Fibroblast of skin of left biceps (primary cell): Measurements from ENCODE around the gene ODC1.
"Not testable (repeated sequence)": the region's sequence is repeated elsewhere in the genome, so short reads cannot be mapped to it uniquely, and the experiment has no call there.

Source experiments
- DNase-seq, 2 experiments: peaks; one replicate each; pipeline ENCODE4 v3.0.0-alpha.2; 2013; ENCODE audit warnings: low read depth in 2 of 2

ODC1 gene

DNA sequence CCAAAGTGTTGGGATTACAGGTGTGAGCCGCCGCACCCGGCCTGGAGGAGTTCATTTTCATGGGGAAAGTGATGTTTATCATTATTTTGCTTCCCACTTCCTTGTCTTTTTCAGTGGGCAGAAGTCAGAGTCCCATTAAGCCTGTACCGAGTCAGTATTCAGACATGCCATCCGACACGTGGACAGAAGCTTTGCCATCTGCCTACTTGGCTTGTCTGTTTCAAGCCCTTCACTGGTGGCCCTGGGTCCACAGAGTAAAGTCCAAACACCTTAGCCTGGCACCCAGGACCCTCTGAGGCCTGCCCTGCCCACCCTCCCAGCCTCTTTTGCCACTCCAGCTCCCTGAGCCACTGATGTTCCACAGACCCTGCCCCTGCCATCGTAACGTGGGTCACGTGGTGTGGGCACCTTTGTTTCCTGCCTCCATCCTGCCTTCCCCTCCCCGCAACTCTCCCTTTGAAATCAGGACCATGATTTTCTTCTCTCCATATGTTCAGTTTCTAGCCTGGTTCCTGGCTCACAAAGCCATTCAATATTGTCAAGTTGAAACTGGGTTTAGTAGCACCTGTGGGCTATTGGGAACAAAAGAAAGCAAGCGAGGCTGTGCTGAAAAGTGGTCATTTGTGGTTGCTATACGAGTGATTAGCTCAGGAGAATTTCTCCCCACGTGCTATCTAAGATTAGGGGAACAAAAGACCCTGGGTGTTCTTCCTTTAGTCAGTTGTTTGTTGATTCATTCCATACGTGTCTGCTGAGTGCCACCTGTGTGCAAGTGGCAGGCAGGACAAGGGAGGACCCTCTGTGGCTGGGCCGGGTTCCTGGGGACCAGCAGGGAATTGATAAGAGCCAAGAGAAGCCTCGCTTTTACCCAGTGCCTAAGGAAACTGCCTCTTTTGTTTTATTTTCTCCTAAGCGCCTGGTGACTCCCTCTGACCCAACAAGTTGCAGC, 5.1 kb upstream of the ODC1 start:
- DNase-seq: no peak

DNA sequence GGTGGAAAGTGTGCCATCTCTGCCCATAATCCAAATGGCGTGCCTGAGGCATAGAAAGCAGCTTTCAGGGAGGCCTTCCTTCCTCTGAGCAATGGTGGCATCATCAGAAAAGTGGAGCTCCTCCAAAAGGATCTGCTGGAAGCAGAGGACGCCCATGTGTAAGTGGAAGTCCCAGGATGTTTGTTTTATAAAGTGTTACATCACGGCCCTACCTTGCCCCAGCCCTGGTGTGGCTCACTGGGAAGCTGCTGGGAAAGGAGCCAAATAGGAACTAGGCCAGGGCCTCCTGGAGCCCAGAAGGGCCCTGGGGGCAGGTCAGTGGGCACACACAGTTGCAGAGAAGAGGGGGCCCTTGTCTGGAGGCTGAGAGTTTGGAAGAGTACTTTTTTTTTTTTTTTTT, 4.2 kb upstream of the ODC1 start:
- DNase-seq: no peak

DNA sequence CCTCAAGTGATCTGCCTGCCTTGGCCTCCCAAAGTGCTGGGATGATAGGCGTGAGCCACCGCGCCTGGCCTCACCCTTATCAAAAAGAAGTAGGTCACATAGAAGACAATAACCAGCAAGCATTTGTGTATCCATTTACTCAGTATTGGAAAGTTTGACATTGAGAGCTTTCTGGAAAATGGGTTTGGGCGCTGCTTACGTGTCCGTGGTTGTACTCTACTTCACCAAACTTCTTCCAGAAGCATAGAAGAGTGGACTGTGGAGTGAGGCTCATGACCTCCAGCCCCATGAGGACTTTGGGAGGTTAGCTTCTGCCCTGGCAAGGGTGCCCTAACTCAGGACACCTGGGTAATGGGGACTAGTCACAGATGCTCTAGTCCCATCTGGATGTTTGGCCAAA, 3.7 kb upstream of the ODC1 start:
- DNase-seq: no peak

DNA sequence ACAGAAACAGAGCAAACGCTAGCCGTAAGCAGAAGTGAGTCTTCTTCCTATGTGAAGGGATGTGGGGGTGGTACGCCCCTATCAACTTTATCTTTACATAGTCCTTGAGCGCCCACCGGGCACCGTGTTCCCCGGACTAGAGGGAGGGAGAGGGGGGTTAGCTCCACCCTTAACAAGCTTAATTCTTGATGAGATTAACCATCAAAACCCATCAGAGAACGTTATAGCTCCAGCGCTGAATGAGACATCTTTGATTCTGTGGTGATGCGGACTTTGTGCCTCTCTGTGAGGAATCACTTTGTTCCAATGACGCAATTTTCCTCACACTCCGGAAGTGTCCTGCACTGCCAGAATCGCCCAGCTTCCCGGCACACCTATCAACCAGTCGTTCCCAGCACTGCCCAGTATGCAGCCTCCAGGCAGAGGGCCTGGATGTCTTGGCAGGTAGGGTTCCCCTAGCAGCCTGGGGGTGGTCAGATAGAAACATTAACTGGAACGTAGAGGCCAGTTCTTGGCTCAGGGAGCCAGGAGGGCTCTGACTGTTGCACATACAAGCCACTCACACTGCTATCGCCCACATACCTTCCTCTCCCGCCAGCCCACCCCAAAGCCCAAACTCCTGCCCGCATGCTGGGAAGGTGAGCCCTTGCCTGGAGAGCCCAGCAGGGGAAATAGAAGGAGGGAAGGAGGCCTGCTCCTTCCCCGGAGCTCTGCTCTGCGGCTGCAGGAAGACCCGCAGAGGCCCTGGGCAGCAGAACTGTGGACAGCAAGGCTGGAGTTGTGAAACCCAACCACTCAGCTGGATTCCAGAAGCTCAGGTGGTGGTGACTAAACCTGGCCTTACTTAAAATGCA, 1.9 kb upstream of the ODC1 start:
- DNase-seq: no peak

DNA sequence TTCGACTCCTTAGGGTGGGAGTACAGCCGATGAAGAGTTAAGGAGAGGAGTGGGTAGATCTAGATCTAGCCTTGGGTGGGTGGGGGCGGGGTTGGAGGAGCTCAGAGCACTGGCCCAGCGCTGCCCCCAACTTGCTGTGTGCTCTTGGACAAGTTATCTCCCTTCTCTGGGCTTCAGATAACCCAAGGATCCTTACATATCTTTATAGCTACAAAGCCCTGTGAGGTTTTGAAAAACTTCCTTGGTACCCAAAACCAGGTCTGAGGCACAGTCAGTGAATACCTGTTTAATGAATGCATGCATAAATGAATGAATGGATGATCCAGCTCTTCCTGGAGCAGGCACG, 1.3 kb upstream of the ODC1 start:
- DNase-seq: no peak

DNA sequence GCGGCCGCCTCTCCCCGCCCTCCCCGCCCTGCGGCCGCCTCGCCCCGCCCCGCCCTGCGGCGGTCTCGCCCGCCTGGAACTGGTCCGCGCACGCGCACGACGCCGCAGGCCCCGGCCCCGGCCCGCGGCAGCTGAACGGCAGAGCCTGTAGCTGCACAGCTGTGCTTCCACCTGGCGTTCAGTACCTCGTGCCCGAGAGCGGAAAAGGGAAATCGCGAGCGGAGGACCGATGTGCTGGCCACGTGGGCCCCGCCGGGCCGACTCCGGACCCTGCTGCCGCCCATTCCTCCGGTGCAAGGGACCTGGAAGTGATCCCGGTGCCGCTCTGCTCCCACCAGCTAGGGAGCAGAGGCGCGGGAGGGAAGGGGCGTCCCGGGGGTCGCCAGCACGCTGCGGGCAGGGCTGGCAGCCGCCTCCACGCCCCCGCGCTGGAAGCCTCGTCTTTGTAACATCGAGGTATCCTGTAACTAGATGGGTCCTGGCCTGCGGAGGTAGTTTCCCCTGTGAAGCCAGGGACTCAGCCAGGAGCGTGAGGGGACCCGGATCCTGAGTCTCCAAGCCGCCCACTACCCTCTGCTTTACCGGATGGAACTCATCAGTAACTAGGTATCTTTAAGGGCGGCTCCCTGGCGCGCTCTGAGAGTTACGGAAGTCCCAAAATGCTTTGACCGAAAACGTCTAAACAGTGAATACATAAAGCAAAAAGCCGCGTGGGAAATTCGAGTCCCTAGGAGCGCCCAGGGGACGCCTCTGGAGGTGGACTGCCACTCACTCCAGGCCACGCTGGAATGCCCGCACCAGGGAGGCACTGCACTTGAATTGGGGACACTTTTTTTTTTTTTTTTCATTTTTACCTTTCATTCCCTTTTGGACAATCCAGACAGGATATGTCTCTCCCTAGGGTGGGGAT, 704 bp upstream of the ODC1 start:
- DNase-seq: no peak

DNA sequence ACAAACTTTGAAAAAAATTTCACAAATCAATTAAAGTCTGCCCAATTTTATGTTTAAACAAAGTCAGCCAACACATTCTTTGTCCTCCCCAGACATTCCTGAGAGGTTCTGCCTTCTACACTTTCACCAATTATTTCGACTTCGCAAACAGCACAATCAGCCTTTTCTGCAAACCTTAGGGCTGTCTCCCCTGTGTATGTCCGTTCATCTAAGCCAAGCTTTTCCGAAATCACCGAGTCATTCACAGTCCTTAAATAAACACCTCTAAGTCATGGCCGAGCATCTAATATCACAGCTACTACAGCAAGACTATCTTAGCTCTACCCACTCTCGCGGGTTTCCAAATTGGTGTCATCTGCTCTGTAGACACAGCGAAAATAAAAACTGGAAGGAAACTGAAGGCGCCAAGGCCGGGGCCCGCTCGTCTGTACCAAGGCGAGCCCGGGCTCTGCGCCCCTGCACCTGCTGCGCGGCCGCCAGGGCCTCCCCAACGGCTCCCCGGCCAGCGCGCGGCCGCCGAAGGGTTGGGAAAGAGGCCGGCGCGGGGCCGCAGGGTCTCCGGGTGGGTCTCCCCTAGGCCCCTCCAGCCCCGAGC, 730 bp downstream of the ODC1 start:
- no peak for DNase-seq

DNA sequence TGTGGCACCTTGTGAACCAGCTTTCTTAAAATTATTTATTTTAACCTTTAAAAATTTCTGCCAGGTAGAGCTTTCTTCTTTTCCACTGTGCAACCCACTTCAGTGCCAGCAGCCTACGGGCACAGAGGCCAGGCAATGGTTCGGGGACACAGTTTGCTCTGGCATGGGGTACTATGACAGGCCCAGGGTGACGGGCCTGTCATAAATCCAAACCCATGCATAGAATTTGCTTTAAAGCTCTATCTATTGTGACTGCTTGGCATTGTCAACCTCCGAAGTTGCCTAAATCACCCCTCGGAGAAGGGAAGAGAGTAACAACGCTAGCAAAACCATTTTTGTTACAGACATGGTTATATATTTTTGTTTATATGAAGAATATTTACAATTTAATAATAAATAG, 1.5 kb downstream of the ODC1 start:
- no peak for DNase-seq

DNA sequence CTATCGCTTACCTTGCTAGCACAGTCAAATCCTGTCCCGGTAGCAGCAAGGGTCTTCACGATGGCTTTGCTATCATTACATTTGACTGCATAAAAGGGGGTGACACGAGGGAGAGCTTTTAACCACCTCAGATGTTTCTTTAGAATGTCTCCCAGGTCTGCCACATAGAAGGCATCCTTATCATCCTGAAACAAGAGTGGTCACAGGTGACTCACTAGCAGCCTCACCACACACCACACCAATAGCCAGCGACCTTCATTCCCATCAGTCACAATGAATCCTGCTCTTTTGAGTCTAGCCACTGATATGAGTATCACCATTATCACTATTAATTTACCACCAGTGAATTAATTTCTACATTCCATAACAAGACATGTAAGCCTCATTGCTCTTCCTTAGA, 3.7 kb downstream of the ODC1 start:
- no peak for DNase-seq

DNA sequence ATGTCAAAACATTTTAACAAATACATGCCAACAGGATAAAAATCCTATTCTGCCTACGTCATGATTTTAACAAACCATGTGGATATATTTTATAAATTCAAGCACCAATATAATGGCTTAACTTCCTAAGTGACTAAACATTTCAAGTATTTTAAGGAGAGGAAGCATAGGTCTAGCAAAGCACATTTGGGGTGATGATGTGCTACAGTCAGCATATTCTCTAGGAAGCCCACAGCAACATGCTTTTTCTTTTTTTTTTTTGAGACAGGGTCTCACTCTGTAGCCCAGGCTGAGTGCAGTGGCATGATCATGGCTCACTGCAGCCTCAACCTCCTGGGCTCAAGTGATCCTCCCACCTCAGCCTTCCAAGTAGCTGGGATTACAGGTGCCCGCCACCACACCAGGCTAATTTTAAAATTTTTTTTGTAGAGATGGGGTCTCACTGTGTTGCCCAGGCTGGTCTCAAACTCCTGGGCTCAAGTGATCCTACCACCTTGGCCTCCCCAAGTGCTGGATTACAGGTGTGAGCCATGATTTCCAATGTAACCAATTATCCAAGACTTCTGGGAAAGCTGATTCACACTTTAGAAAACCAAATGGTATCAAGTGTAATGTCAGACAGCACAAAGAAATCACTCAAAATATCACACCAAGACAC, 5.5 kb downstream of the ODC1 start:
- DNase-seq: not testable (repeated sequence)

DNA sequence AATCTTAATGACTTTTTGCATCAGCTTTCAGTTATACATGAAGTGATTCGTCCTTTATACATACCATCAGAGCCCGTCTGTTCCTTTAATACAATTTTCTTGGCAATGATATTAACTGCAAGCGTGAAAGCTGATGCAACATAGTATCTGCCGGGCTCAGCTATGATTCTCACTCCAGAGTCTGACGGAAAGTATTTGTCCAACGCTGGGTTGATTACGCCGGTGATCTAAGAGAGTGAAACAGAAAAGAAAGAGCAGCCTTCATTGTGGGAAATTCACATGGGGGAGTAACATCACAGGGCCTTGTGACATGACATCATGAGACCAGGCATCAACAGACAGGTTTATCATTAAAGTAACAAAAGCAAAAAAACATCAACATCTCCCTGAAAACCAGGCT, 6.2 kb downstream of the ODC1 start:
- DNase-seq: no peak

DNA sequence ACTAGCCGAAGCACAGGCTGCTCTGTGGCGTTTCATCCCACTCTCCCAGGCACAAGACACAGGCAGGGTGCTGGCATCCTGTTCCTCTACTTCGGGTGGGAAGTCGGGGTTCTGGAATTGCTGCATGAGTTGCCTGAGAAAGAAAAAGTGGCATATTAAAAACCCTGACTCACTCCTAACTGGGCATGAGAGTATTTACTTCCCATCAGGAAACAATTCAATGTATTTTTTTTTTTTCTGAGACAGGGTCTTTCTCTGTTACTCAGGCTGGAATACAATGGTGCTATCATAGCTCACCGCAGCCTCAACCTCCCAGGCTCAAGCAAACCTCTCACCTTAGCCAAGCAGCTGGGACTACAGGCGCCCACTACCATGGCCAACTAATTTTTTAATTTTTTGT, 7.4 kb downstream of the ODC1 start:
- no peak for DNase-seq

DNA sequence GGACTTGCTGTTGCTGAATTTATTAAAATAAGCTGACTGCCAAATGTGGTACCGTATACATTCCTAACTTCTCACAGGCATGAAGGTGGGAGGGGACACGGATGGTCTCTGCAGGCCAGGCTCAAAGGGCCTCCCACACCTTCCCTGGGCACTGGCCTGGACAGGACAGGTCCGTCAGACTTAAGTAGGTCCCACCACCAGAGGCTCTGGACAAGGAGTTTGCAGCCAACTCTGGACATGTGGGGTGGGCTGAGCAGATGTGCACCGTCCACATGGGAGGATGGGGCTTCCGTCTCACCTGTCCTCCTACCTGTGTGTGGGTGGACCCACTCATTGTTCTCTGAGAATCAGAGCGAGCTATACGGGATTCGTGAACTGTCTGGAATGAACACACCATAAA, 8.2 kb downstream of the ODC1 start:
- DNase-seq: no peak

DNA sequence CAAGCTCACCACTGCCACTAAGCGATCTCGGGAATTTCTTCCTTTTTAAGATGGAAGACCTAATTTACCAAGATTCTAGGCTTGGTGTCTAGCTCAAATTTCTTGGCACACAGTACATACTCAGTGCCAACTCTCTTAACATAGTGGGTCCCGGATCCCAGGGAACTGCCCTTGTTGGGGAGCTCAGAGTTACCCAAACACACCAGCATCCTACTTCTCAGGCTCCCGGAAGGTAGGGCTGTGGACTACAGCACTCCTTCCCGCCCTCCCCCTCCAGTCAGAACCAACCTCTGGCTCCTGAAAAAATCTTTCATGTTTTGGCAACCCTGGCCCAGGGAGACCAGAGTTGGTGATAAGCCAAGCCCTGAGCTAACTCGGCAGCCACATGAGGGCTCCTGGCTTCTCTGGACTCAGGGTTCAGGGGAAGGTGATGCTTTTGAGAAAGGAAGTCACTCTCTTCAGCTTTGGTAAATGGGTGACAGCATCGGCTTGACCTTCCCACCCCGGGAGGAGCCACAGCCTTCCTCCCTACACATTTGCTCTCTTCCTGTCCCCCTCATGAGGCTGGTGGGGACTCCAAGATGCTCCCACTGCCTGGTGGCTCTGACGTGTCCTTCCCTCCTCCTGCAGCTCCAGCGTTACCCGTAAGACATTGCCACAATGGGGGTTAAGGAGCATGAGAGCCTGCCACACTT, 8.8 kb downstream of the ODC1 start:
- DNase-seq: no peak

DNA sequence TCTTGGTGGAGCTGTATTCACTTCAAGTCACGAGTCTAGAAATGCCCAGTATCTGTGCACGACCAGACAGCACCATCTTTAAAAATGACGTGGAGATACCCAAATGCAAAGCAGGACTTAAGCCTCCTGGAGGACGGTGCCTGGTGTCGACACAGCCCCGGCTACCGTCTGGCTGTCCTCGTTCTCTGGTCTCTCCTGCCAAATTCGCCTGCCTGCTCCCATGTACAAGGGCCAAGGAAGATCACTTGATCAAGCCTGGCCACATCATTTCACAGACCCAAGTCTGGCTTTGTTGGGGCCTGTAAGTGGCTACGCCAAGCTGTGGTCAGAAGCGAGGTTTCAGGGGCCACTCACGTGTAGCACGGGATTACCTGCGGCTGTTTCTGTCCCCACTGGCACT, 9.4 kb downstream of the ODC1 start:
- no peak for DNase-seq

DNA sequence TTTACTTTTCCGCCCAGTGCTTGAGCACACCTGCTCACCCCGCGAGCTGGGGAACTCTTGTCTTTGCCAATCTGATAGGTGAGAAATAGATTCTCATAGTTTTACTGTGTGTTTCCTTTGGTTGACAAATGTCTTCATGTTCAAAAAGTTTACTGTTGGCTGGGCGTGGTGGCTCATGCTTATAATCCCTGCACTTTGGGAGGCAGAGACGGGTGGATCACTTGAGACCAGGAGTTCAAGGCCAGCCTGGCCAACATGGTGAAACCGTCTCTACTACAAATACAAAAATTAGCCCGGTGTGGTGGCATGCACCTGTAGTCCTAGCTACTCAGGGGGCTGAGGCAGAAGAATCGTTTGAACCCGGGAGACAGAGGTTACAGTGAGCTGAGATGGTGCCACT, 10.3 kb downstream of the ODC1 start:
- DNase-seq: no peak

DNA sequence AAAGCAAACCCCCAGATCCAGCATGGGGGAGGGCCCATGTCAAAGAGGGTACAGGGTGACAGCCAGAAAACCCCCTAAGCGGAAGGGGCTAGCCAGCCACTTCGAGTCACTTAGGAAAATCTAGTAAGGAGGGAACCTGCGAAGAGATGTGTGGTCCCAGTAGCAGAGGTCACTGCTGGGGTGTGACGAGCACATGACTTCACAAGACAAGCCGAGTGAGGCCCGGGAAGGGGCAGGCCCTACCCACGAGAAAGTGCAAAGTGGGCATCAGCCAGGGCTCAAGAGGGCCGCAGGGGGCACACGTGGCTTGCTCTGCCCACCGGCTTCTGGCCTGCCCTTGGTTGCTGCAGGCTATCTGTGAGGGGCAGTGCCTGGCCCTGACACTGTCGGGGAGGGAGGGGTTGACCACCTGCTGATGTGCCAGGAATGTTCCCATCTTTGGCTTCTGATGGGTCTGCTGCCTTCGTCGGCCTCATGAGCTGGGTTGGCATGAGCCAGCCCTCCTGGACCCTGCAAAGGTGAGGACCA, 11.5 kb downstream of the ODC1 start:
- DNase-seq: no peak

DNA sequence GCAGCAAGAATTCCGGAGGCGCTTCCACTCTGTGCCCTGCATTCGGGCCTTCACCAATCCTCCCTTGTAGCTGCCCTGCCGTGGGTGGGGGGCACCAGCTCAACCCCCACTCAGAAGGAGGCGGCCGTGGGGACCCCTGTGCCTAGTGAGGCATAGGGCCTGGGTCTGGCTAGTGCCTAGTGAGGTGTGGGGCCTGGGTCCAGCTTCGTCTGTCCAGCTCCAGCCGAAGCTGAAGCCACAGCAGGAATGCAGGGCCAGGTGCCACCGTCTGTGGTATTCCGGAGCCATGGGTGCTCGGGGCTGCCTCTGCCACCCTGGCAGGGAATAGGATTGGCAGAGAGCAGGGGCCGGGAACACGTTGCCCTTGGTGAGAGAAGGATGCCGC, 12.3 kb downstream of the ODC1 start:
- DNase-seq: no peak

DNA sequence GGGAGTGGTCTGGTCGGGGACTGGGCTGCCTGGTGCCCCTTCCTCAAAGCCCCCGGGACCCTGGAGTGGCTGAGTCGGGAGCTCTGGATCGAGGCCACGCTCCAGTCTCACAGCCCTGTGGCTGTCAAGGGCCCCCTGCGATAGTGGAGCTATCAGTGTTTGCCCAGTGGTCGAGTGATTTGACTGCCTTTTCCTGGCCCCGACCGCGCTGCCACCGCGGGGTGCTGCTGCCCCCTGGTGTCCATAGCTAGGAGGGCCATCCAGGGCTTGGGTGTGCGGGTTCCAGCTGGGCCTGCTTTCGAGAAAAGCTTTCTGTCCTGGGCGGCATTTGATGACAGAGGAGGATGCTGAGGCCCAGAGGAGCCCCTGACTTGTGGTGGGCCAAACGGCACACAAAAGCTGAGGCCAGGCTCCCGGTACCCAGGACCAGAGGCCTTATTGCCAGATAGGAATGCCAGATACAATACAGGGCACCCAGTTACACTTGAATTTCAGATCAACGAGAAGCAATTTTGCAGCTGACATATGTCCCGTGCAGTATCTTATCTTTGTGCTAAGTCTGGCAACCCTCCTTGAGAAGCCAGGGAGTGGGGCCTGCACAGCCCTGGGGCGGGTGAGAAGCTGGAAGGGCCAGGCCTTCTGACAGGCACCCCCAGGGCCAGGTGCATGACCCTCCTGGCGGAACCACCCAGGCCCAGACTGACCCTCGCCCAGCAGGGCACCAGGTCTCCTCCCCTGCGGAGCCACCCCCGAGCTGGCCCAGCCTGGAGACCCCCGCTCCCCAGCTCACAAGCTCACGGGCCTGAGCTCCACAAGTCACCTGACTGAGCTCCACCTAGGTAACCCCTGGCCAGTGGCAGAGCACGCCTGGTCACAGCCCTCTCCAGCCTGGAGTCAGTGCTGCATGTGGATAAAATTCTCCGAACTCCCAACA, 13.0 kb downstream of the ODC1 start:
- DNase-seq: no peak
